Posterior vena cava (tissue), 2 donors: ENCODE results near the gene FUT8. TPM values are rescaled to one million over a fixed set of nuclear protein-coding genes. Genes with fewer than 3 reads are reported as not detected.
"Not testable (repeated sequence)": the region's sequence is repeated elsewhere in the genome, so short reads cannot be mapped to it uniquely, and the experiment has no call there.

Experiments
- DNase-seq: peaks from one replicate; pipeline ENCODE4 v3.0.0-alpha.2; 2020; ENCODE audit warnings: low spot score
- intact Hi-C, 2 donors: fragments of 100-400 bp; cut with DNase I; formaldehyde crosslinking; loops; one replicate each; pipeline versions ENCODE4 v1.14.1 to v1.14.2; 2022 to 2023
- total RNA-seq, 2 donors: library from RNA; stranded (reverse); fragmentation: NEBNext Ultra II Directional; extraction: Animal tissue kit (Norgen Biotek cat#: 25700); gene quantifications; one replicate each; pipeline ENCODE4 v1.2.1, GENCODE V29; 2021
- donor health status: DM: yes; HTN: yes; CAD: no.
- donor health status: DM: yes; HTN: yes; CAD: no.

Gene FUT8
- total RNA-seq, 2 donors from 2014 or later, result 26.0 to 35.9 TPM

GRCh38 chr14:65434216-65434850, 21.8 kb downstream of the FUT8 start:
- no peak for DNase-seq
- intact Hi-C loops, result loop anchor here in 1 of 2 donors (10.0 kb wide), 1 partner anchor 200 kb away; no protein-coding TSS in a partner anchor

- no peak for DNase-seq
- intact Hi-C loops, result loop anchor here in 1 of 2 donors (10.0 kb wide), 1 partner anchor 196 kb away; no protein-coding TSS in a partner anchor
Observed at GRCh38 chr14:65438266-65438933, 25.9 kb downstream of the FUT8 start.

- DNase-seq, result no peak
- intact Hi-C loops, result loop anchor here in 1 of 2 donors (10.0 kb wide), 1 partner anchor 196 kb away; no protein-coding TSS in a partner anchor
Observed at GRCh38 chr14:65439117-65439516, 26.6 kb downstream of the FUT8 start.

GRCh38 chr14:65440230-65440629, 27.7 kb downstream of the FUT8 start:
- no peak for DNase-seq
- intact Hi-C loops, result no loop called here

- intact Hi-C loops, result no loop called here
- no peak for DNase-seq
Observed at GRCh38 chr14:65444230-65444629, 31.7 kb downstream of the FUT8 start.

GRCh38 chr14:65446159-65446558, 33.6 kb downstream of the FUT8 start:
- no peak for DNase-seq
- intact Hi-C loops, result no loop called here

GRCh38 chr14:65449647-65450046, 37.1 kb downstream of the FUT8 start:
- DNase-seq, result no peak
- intact Hi-C loops, result no loop called here

- intact Hi-C loops, result no loop called here
- no peak for DNase-seq
Observed at GRCh38 chr14:65453807-65454480, 41.4 kb downstream of the FUT8 start.

GRCh38 chr14:65456247-65456646, 43.7 kb downstream of the FUT8 start:
- intact Hi-C loops, result no loop called here
- no peak for DNase-seq

- intact Hi-C loops, result no loop called here
Observed at GRCh38 chr14:65461730-65462129, 49.2 kb downstream of the FUT8 start.

GRCh38 chr14:65462411-65462810, 49.9 kb downstream of the FUT8 start:
- no peak for DNase-seq
- intact Hi-C loops, result no loop called here

More at GRCh38 chr14:65461730-65462129, 49.2 kb downstream of the FUT8 start:
- no peak for DNase-seq

GRCh38 chr14:65465584-65465983, 53.1 kb downstream of the FUT8 start:
- intact Hi-C loops, result no loop called here
- DNase-seq, result no peak

GRCh38 chr14:65467926-65468325, 55.4 kb downstream of the FUT8 start:
- DNase-seq, intact Hi-C loops: not testable (repeated sequence)

- intact Hi-C loops, result no loop called here
- DNase-seq, result peak; percentile 76
Observed at GRCh38 chr14:65469903-65470302, 57.4 kb downstream of the FUT8 start.

GRCh38 chr14:65470404-65470880, 57.9 kb downstream of the FUT8 start:
- DNase-seq, result peak; percentile 72
- intact Hi-C loops, result no loop called here

- intact Hi-C loops, result no loop called here
- DNase-seq, result no peak
Observed at GRCh38 chr14:65471038-65471878, 58.7 kb downstream of the FUT8 start.

- DNase-seq, result no peak
- intact Hi-C loops, result no loop called here
Observed at GRCh38 chr14:65472189-65472588, 59.7 kb downstream of the FUT8 start.

- no peak for DNase-seq
- intact Hi-C loops, result no loop called here
Observed at GRCh38 chr14:65476273-65476941, 63.9 kb downstream of the FUT8 start.

- intact Hi-C loops, result no loop called here
- no peak for DNase-seq
Observed at GRCh38 chr14:65476942-65477318, 64.4 kb downstream of the FUT8 start.
